Heart left ventricle (tissue), 16 donors: ENCODE data around the gene DCPS. TPM values are rescaled to one million over a fixed set of nuclear protein-coding genes. Genes with fewer than 3 reads are reported as not detected.

Source experiments
- ATAC-seq, 4 donors: fragments of 200-7000 bp; cut with Tn5 transposase; one replicate each; pipeline ENCODE4 v1.9.1; 2020 to 2022; ENCODE audit warnings: moderate library complexity in 4 of 4, mild to moderate bottlenecking in 3 of 4, moderate number of reproducible peaks in 1 of 4
- DNase-seq, 5 donors: peaks; one replicate each; pipeline ENCODE4 v3.0.0-alpha.2; 2020
- H3K27ac ChIP-seq, 12 donors: fragments of 200-600 bp; sonication (generic) in 4 of 12; one replicate each; pipeline versions ENCODE4 v1.5.0 to v1.8.0; 2016 to 2022; ENCODE audit warnings: mild to moderate bottlenecking in 2 of 12
- H3K27me3 ChIP-seq, 9 donors: fragments of 200-600 bp; sonication (generic) in 2 of 9; one replicate each; pipeline versions ENCODE4 v1.5.1 to v1.8.0; 2016 to 2022; ENCODE audit warnings: mild to moderate bottlenecking in 3 of 9
- H3K36me3 ChIP-seq, 9 donors: fragments of 200-600 bp; sonication (generic) in 2 of 9; one replicate each; pipeline versions ENCODE4 v1.5.0 to v1.8.0; 2018 to 2022; ENCODE audit warnings: mild to moderate bottlenecking in 2 of 9
- H3K4me1 ChIP-seq, 12 donors: fragments of 200-600 bp; sonication (generic) in 4 of 12; one replicate each; pipeline versions ENCODE4 v1.5.0 to v1.8.0; 2016 to 2022; ENCODE audit warnings: mild to moderate bottlenecking in 3 of 12
- H3K4me3 ChIP-seq, 12 donors: fragments of 200-600 bp; sonication (generic) in 4 of 12; one replicate each; pipeline versions ENCODE4 v1.5.0 to v1.8.0; 2017 to 2022; ENCODE audit warnings: mild to moderate bottlenecking in 9 of 12, moderate library complexity in 4 of 12
- H3K9me3 ChIP-seq, 12 donors: fragments of 200-600 bp; sonication (generic) in 4 of 12; one replicate each; pipeline versions ENCODE4 v1.5.0 to v1.8.0; 2016 to 2022; ENCODE audit warnings: mild to moderate bottlenecking in 1 of 12
- CTCF ChIP-seq, 12 donors: fragments of 200-600 bp; sonication (generic) in 4 of 12; IDR thresholded peaks; one replicate each; pipeline versions ENCODE4 v1.5.0 to v1.8.0; 2018 to 2022; ENCODE audit warnings: antibody characterized with exemption in 12 of 12, mild to moderate bottlenecking in 5 of 12
- POLR2A ChIP-seq, 2 donors: fragments of 450-650 bp; IDR thresholded peaks; one replicate each; pipeline ENCODE4 v1.6.1; 2017; ENCODE audit warnings: antibody characterized with exemption in 2 of 2, mild to moderate bottlenecking in 2 of 2, moderate library complexity in 2 of 2
- WGBS, 4 donors: extraction: QIAGEN DNeasy Blood & Tissue Kit in 2 of 4; methylation state at CpG; one replicate each; pipeline versions ENCODE4 v1.1.5 to v1.1.7; 2013 to 2018; 5-methylcytosine and 5-hydroxymethylcytosine counted together
- intact Hi-C, 10 donors: fragments of 100-400 bp; cut with DNase I; formaldehyde crosslinking; loops; one replicate each; pipeline versions ENCODE4 v1.11.1 to v1.14.2; 2022
- polyA plus RNA-seq, 2 donors: library from polyadenylated mRNA; stranded (reverse); fragments of 200-250 nt; gene quantifications; one replicate each; pipeline ENCODE4 v1.2.3, GENCODE V29; 2013
- total RNA-seq, 9 donors: library from RNA; depleted of rRNA in 2 of 9; stranded (reverse); fragments of >200 nt in 2 of 9; fragmentation: NEBNext Ultra II Directional in 3 of 9; extraction: Animal tissue kit (Norgen Biotek cat#: 25700) in 3 of 9; gene quantifications; one replicate each; pipeline versions ENCODE4 v1.1.0 to v1.2.4, GENCODE V29; 2016 to 2023
- donor health status: ischemic (EF 13 %, LVEDD 7.1; RV severe dilation, severe dysfunction).
- donor health status: healthy with polysubstance abuse.
- donor health status: DM: no; HTN: yes; CAD: no.
- donor health status: DM: no; HTN: no; CAD: no.
- donor health status: ischemic (EF 25% LVEDD 6.9; RV normal size, moderate dysfunction).
- donor health status: ischemic (EF 25% LVEDD 5.7; RV mildly dilated, moderate dysfunction).
- donor health status: healthy.
- donor health status: DM: yes; HTN: yes; CAD: no.
- donor health status: ischemic (EF 35%, LVEDD 5.7; RV mildly dilated, moderate dysfunction).
- donor health status: nonischemic (EF 11% LVEDD 7.7; RV severe dilation, severe dysfunction).
- donor health status: DM: yes; HTN: yes; CAD: no.
- donor health status: PGD.
- donor health status: ischemic (EF 29% LVEDD 5.4; RV normal size, mild dysfunction).
- donor health status: nonischemic (EF 23%, LVEDD 6.1; RV moderate dilation, normal function).

The DCPS gene
- total and polyA plus RNA-seq, 11 donors, result 7.7 to 18.9 (median 11.1) TPM

- no peak overlapping the region for H3K27ac ChIP-seq
- H3K27me3 ChIP-seq, result no peaks in the 10 kb centered on the region
- no peak for TF ChIP-seq CTCF (IDR thresholded peaks at IDR 0.05)
- TF ChIP-seq POLR2A (IDR thresholded peaks at IDR 0.05), result no peak
- no peak overlapping the region for H3K4me3 ChIP-seq
- no peaks in the 10 kb centered on the region for H3K9me3 ChIP-seq
- intact Hi-C loops, result no loop called here
- 85 to 96% (median 88%) methylated on average over 7 of the region's 7 CpGs for WGBS, 4 donors
- ATAC-seq (no peak), DNase-seq (peak in 1 of 5 donors; percentile 22)
- H3K36me3 ChIP-seq, result peaks cover 0 to 43% (median 17%) of the 10 kb centered on the region in 9 donors
- H3K4me1 ChIP-seq, result peaks cover 0 to 66% (median 44%) of the 10 kb centered on the region in 12 donors
Measured at GRCh38 chr11:126338346-126339055, 34.6 kb downstream of the DCPS start.

GRCh38 chr11:126339073-126339862 lies 35.4 kb downstream of the DCPS start:
- H3K27ac ChIP-seq, result peak overlapping the region in 9 of 12 donors; percentile 11 to 66 (median 56)
- ATAC-seq, result no peak
- no peaks in the 10 kb centered on the region for H3K9me3 ChIP-seq
- peaks cover 0 to 51% (median 23%) of the 10 kb centered on the region in 9 donors for H3K36me3 ChIP-seq
- no peaks in the 10 kb centered on the region for H3K27me3 ChIP-seq
- no peak for TF ChIP-seq CTCF (IDR thresholded peaks at IDR 0.05)
- TF ChIP-seq POLR2A (IDR thresholded peaks at IDR 0.05), result no peak
- peak in 1 of 5 donors; percentile 3 for DNase-seq
- 80 to 89% (median 81%) methylated on average over 15 of the region's 15 CpGs for WGBS, 4 donors
- no peak overlapping the region for H3K4me3 ChIP-seq
- intact Hi-C loops, result no loop called here
- peaks cover 0 to 66% (median 44%) of the 10 kb centered on the region in 12 donors for H3K4me1 ChIP-seq

- ATAC-seq, result peak; percentile 52 to 88 (median 74)
- intact Hi-C loops, result no loop called here
- Histone ChIP-seq H3K27ac (peak overlapping the region in 10 of 12 donors; percentile 18 to 73 (median 62)), H3K9me3 (no peaks in the 10 kb centered on the region), H3K36me3 (peaks cover 0 to 53% (median 27%) of the 10 kb centered on the region in 9 donors), H3K4me1 (peaks cover 0 to 64% (median 39%) of the 10 kb centered on the region in 12 donors), H3K27me3 (no peaks in the 10 kb centered on the region), H3K4me3 (no peak overlapping the region)
- 34 to 57% (median 45%) methylated on average over 11 of the region's 11 CpGs for WGBS, 4 donors
- TF ChIP-seq POLR2A (IDR thresholded peaks at IDR 0.05), result no peak
- no peak for TF ChIP-seq CTCF (IDR thresholded peaks at IDR 0.05)
- peak; percentile 76 to 87 (median 81) for DNase-seq
Measured at GRCh38 chr11:126339863-126340434, 36.1 kb downstream of the DCPS start.
